ENCODE data around the gene ARL15. TPM values are rescaled to one million over a fixed set of nuclear protein-coding genes. Genes with fewer than 3 reads are reported as not detected.

The ARL15 gene
- total RNA-seq, 2 donors from 2014 or later: 11.4 to 22.8 TPM

- no peak for DNase-seq (ENCODE audit: low spot score)
Measured at GRCh38 chr5:54291498-54291897, 18.9 kb downstream of the ARL15 start.

GRCh38 chr5:54289769-54290168, 20.6 kb downstream of the ARL15 start:
- Histone ChIP-seq H3K4me1 (peaks cover 0 to 12% of the 10 kb centered on the region in 2 donors), H3K27me3 (no peaks in the 10 kb centered on the region), H3K27ac (no peak overlapping the region), H3K36me3 (no peaks in the 10 kb centered on the region), H3K4me3 (no peak overlapping the region), H3K9me3 (no peaks in the 10 kb centered on the region)
- no peak for TF ChIP-seq CTCF (IDR thresholded peaks at IDR 0.05)
- DNase-seq (ENCODE audit: low spot score): no peak

More at GRCh38 chr5:54291498-54291897, 18.9 kb downstream of the ARL15 start:
- no peak overlapping the region for H3K4me3 ChIP-seq
- no peaks in the 10 kb centered on the region for H3K9me3 ChIP-seq
- H3K36me3 ChIP-seq: no peaks in the 10 kb centered on the region
- no peak overlapping the region for H3K27ac ChIP-seq
- no peak for TF ChIP-seq CTCF (IDR thresholded peaks at IDR 0.05)
- H3K27me3 ChIP-seq: no peaks in the 10 kb centered on the region
- H3K4me1 ChIP-seq: peaks cover 0 to 27% of the 10 kb centered on the region in 2 donors

- Histone ChIP-seq H3K27ac (no peak overlapping the region), H3K4me3 (no peak overlapping the region), H3K4me1 (peaks cover 0 to under 1% of the 10 kb centered on the region in 2 donors), H3K27me3 (no peaks in the 10 kb centered on the region), H3K9me3 (no peaks in the 10 kb centered on the region), H3K36me3 (no peaks in the 10 kb centered on the region)
- DNase-seq (ENCODE audit: low spot score): no peak
- no peak for TF ChIP-seq CTCF (IDR thresholded peaks at IDR 0.05)
Measured at GRCh38 chr5:54288568-54289217, 21.7 kb downstream of the ARL15 start.

GRCh38 chr5:54285686-54286085, 24.7 kb downstream of the ARL15 start:
- Histone ChIP-seq H3K4me1 (no peaks in the 10 kb centered on the region), H3K27ac (peak overlapping the region in 1 of 2 donors; percentile 17), H3K27me3 (no peaks in the 10 kb centered on the region), H3K36me3 (no peaks in the 10 kb centered on the region), H3K9me3 (no peaks in the 10 kb centered on the region), H3K4me3 (no peak overlapping the region)
- no peak for TF ChIP-seq CTCF (IDR thresholded peaks at IDR 0.05)
- DNase-seq (ENCODE audit: low spot score): no peak

DNA sequence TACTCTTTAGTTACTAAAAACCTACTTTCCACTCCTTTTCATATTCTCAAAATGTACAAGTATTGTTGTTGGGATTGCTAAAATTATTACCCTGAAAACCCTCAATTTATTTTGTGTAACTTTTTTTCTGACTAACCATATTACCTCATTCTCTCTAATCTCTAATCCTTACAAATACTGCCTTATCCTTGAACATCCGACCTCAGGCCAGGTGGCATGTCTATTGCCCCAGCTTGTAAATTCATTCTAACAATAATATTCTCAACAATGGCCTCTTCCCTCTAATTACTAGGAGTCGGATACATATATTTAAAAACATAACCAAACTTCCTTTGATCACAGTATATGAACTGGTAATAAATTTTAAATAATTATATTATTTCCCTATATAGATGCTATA, 25.8 kb downstream of the ARL15 start:
- no peak for TF ChIP-seq CTCF (IDR thresholded peaks at IDR 0.05)
- Histone ChIP-seq H3K4me1 (no peaks in the 10 kb centered on the region), H3K4me3 (no peak overlapping the region), H3K27ac (no peak overlapping the region), H3K9me3 (no peaks in the 10 kb centered on the region), H3K36me3 (no peaks in the 10 kb centered on the region), H3K27me3 (no peaks in the 10 kb centered on the region)
- no peak for DNase-seq (ENCODE audit: low spot score)

DNA sequence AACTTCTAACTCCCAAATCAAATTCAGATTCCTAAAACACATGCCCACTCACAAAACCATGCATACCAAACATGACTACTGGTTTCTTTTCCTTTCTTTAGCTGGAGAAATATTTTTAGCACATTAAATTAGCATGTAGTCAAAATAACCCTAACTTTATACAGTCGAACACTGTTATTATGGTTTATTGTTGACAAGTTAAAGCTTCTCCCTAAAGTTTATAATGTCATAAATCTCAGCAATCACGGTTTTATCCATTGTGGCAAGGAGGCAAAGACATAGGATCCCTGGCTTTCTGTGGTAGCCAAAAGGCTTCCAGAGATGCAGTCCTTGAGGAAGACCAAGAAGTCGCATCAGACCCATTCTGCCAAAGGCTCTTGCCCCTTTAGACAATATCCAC, 27.5 kb downstream of the ARL15 start:
- no peak overlapping the region for H3K4me3 ChIP-seq
- H3K27me3 ChIP-seq: no peaks in the 10 kb centered on the region
- no peak overlapping the region for H3K27ac ChIP-seq
- H3K4me1 ChIP-seq: peaks cover 0 to 9% of the 10 kb centered on the region in 2 donors
- TF ChIP-seq CTCF (IDR thresholded peaks at IDR 0.05): no peak
- no peaks in the 10 kb centered on the region for H3K36me3 ChIP-seq
- no peak for DNase-seq (ENCODE audit: low spot score)
- H3K9me3 ChIP-seq: no peaks in the 10 kb centered on the region
